ENCODE data around the gene PASK.

Gene PASK

DNA sequence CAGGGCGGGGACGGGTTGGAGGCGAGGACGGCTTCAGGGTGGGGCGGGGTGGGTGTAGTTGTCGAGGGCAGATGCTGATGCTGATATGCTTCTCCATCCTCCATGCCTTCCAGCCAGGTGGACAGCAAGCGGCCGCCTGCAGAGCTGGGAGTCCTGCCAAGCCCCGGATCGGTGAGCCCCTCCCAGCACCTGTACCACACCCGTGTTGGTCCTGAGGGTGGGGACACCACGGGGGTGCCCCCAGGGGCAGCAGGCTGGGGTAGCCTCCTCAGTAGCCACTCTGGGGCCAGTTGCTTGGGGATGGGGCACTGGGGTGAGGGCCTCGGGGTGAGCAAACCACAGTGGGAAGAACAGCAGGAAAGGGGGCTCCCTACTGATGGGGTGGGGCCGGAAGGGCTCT, 41.8 kb upstream of the PASK start:
- no peak for DNase-seq (ENCODE audit: low spot score)
- TF ChIP-seq, protein P1, sequence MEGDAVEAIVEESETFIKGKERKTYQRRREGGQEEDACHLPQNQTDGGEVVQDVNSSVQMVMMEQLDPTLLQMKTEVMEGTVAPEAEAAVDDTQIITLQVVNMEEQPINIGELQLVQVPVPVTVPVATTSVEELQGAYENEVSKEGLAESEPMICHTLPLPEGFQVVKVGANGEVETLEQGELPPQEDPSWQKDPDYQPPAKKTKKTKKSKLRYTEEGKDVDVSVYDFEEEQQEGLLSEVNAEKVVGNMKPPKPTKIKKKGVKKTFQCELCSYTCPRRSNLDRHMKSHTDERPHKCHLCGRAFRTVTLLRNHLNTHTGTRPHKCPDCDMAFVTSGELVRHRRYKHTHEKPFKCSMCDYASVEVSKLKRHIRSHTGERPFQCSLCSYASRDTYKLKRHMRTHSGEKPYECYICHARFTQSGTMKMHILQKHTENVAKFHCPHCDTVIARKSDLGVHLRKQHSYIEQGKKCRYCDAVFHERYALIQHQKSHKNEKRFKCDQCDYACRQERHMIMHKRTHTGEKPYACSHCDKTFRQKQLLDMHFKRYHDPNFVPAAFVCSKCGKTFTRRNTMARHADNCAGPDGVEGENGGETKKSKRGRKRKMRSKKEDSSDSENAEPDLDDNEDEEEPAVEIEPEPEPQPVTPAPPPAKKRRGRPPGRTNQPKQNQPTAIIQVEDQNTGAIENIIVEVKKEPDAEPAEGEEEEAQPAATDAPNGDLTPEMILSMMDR (IDR thresholded peaks at IDR 0.05; ENCODE audit: extremely low read depth, missing control alignments) = no peak

DNA sequence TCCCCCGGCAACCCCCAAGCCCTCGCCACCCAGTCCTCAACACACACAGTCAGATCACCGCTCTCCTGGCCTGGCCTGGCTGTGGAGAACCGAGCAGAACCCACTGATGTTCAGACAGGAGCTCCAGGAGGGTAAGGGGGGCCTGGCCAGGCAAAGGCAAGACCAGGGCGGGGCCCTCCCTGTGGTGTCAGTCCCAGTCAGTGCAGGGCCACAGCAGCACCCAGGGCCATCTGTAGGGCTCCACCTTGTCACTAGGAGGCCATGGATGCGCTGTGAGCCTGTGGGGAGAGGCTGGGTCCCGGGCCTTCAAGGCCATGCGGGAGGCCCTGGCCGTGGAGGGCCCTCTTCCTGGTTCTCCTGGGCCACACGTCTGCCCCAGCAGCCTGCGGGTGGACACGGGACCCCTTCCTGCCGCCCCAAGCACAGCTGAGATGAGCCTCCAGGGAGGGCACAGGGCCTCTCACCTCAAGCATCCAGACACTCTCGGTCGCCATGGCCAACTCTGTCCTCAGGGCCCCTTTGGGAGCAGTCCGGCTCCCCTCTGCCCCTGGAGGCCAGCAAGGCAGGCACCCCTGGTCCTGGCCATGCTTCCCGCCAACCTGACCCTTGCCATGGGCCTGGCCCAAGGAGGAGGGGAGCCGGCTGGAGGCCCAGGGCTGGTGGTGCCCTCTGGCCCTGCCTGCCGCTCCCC, 41.2 kb upstream of the PASK start:
- peak; percentile 22 for DNase-seq (ENCODE audit: low spot score)
- TF ChIP-seq, protein P1 (IDR thresholded peaks at IDR 0.05; ENCODE audit: extremely low read depth, missing control alignments) = no peak

DNA sequence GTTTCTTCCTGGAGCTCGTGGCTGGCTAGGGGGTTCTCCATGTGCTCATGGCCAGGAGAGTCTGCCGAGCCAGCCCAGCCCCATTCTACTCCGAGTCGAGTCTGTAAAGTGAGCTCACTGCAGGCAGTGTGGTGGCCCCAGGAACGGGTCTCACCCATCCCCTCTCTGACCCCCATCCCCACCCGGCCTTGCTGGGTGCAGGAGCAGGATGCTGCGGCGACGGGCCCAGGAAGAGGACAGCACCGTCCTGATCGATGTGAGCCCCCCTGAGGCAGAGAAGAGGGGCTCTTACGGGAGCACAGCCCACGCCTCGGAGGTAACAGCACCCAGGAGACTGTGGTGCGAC, 40.6 kb upstream of the PASK start:
- TF ChIP-seq, protein P1 (IDR thresholded peaks at IDR 0.05; ENCODE audit: extremely low read depth, missing control alignments) = no peak
- DNase-seq (ENCODE audit: low spot score) = no peak

DNA sequence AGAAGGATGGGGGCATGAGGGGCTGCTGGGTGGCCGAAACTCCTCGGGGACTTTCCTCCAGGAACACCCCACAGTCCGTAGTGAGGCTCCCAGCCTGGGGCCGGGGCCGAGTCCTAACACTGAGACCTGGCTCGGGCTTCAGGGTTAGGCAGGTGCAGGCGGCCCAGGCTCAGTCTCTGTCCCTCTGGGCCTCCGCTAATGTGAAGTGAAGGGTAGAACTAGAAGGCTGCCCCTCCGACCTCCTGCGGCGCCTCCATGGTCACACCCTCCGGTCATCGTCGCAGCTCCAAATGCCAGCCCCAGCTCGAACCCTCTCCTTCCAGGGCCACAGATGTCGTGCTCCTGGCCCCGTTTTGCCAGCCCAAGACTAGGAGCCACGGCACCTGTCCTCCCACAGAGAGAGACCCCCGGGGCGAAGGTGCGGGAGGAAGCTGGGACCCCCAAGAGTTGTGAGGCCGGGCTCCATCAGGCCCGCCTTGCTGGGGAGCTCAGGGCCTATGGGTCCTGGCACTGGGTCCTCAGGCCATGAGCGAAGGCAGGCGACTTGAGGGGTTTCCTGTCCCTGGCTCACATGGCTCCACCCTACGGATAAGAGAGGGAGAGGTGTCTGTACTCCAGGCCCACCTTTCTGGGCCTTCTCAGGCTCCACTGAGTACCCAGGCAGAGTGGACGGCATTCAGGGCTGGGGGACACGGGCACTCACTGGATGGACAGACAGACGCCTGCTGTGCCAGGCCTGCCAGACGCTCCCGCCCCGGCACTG, 40.0 kb upstream of the PASK start:
- no peak for DNase-seq (ENCODE audit: low spot score)
- TF ChIP-seq, protein P1 (IDR thresholded peaks at IDR 0.05; ENCODE audit: extremely low read depth, missing control alignments) = no peak

DNA sequence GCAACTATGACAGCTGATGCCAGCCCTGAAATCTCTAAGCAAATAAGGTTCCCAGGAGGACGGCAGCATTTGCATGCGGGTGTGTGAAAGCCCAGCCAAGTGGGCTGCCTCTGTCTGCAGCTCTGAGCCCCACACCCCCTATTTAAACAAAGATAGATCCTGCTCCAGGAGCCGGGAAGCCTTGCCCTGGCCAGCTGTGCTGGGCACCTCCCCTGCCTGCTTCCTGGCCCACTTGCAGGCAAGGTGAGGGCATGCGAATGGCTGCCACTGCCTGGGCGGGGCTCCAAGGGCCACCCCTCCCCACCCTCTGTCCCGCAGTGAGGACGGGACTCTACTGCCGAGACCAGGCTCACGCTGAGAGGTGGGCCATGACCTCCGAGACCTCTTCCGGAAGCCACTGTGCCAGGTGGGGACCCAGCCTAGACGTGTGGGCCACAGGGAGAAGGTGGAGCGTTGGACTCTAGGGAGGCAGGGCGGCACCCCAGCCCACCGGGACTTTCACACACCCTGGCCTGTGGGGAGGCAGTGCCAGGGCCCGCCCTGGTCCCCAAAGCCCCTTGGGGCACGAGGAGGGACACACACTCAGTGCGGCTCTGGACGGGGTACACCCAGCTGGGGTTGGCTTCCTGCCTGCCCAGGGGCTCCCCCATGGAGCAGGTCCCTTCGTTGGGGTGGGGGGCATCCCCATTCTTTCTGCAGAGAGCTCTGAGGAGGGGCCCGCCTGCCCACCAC, 39.3 kb upstream of the PASK start, which contains the start of gene ANO7:
ANO7 (plus strand) TSS at position 317 of the 732 bp plus-strand sequence. CDS start 1,387 bp downstream, outside the sequence.
- TF ChIP-seq, protein P1 (IDR thresholded peaks at IDR 0.05; ENCODE audit: extremely low read depth, missing control alignments) = no peak
- DNase-seq (ENCODE audit: low spot score) = no peak

DNA sequence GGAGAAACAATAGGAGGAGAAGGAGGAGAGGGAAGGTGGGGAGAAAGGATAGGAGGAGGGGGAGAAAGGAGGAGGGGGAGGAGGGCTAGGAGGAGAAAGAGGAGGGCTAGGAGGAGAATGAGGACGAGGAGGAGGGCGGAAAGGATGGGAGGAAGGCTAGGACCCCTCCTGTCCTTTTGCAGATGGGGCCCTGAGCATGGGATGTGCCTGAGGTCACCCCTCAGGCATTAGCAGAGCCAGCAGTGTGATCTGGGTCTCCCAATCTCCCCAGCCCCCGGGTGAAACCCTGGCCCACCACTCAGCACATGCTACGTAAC, 38.6 kb upstream of the PASK start:
- TF ChIP-seq, protein P1 (IDR thresholded peaks at IDR 0.05; ENCODE audit: extremely low read depth, missing control alignments) = no peak
- DNase-seq (ENCODE audit: low spot score) = no peak

All from GM20000 (cell line).